HepG2 (cell line): ENCODE results near the gene SPRED2. TPM values are rescaled to one million over a fixed set of nuclear protein-coding genes. Genes with fewer than 3 reads are reported as not detected.
A peak's percentile ranks its signal among the peaks of the same experiment; 100 is the strongest.

Source experiments
- EP300 ChIP-seq, 3 experiments: sonication (generic) in 1 of 3; formaldehyde crosslinking in 1 of 3; IDR thresholded peaks; 2 replicates each; pipeline versions ENCODE4 v1.5.1 to v1.6.1; 2011 to 2020; ENCODE audit warnings: low read depth in 2 of 3, low read length in 2 of 3, borderline replicate concordance in 1 of 3, improper control_type of control experiment in 1 of 3, mild to moderate bottlenecking in 1 of 3, missing genetic modification reagents in 1 of 3, moderate library complexity in 1 of 3
- ERF ChIP-seq: IDR thresholded peaks from 2 replicates; pipeline ENCODE4 v1.6.1; 2018; ENCODE audit warnings: missing biosample characterization, missing genetic modification reagents
- ETV5 ChIP-seq: IDR thresholded peaks from 2 replicates; pipeline ENCODE4 v1.6.1; 2018; ENCODE audit warnings: missing biosample characterization, missing genetic modification reagents, inconsistent platforms, borderline replicate concordance
- GATAD2A ChIP-seq: IDR thresholded peaks from 2 replicates; pipeline ENCODE4 v1.6.1; 2016
- HMG20A ChIP-seq: IDR thresholded peaks from 2 replicates; pipeline ENCODE4 v1.6.1; 2016; ENCODE audit warnings: borderline replicate concordance
- MBD4 ChIP-seq: IDR thresholded peaks from 2 replicates; pipeline ENCODE4 v1.6.1; 2012; ENCODE audit warnings: low read length, inconsistent platforms, borderline replicate concordance
- MIXL1 ChIP-seq: IDR thresholded peaks from 2 replicates; pipeline ENCODE4 v1.6.1; 2016
- PITX1 ChIP-seq: sonication (generic); formaldehyde crosslinking; IDR thresholded peaks from 2 replicates; pipeline ENCODE4 v1.5.1; 2020; ENCODE audit warnings: mild to moderate bottlenecking, missing genetic modification reagents
- POLR2A ChIP-seq, 2 experiments: IDR thresholded peaks; 2 replicates each; pipeline ENCODE4 v1.6.1; 2011; ENCODE audit warnings: low read depth in 2 of 2, low read length in 2 of 2, mild to moderate bottlenecking in 1 of 2, moderate library complexity in 1 of 2; ENCODE audit not compliant: insufficient read depth in 1 of 2
- SIN3A ChIP-seq: IDR thresholded peaks from 2 replicates; pipeline ENCODE4 v1.6.1; 2011; ENCODE audit warnings: low read depth, mild to moderate bottlenecking, control low read depth, low read length, borderline replicate concordance
- SMARCE1 ChIP-seq: fragments of 450-650 bp; IDR thresholded peaks from 2 replicates; pipeline ENCODE4 v1.6.1; 2017; ENCODE audit warnings: borderline replicate concordance
- SNAPC2 ChIP-seq: sonication (generic); formaldehyde crosslinking; IDR thresholded peaks from 2 replicates; pipeline ENCODE4 v1.8.1; 2022; ENCODE audit warnings: mild to moderate bottlenecking, missing genetic modification reagents
- SSRP1 ChIP-seq: IDR thresholded peaks from 2 replicates; pipeline ENCODE4 v1.6.1; 2016; ENCODE audit warnings: control low read depth
- YEATS4 ChIP-seq: sonication (generic); formaldehyde crosslinking; IDR thresholded peaks from 2 replicates; pipeline ENCODE4 v1.4.0; 2020; ENCODE audit warnings: missing genetic modification reagents, borderline replicate concordance
- ZBTB20 ChIP-seq: sonication (generic); formaldehyde crosslinking; IDR thresholded peaks from 2 replicates; pipeline ENCODE4 v1.8.1; 2023; ENCODE audit warnings: missing genetic modification reagents, low read depth, mild to moderate bottlenecking, borderline replicate concordance
- ZBTB7B ChIP-seq: sonication (generic); formaldehyde crosslinking; IDR thresholded peaks from 2 replicates; pipeline ENCODE4 v1.4.0; 2020; ENCODE audit warnings: missing genetic modification reagents
- ZFP62 ChIP-seq: sonication (generic); formaldehyde crosslinking; IDR thresholded peaks from 2 replicates; pipeline ENCODE4 v1.4.0; 2020; ENCODE audit warnings: missing genetic modification reagents
- ZMYM4 ChIP-seq: sonication (generic); formaldehyde crosslinking; IDR thresholded peaks from 2 replicates; pipeline ENCODE4 v1.8.1; 2023; ENCODE audit warnings: mild to moderate bottlenecking, missing genetic modification reagents
- ZNF367 ChIP-seq: sonication (generic); formaldehyde crosslinking; IDR thresholded peaks from 2 replicates; pipeline ENCODE4 v1.4.0; 2020; ENCODE audit warnings: missing genetic modification reagents, borderline replicate concordance
- ZNF7 ChIP-seq: IDR thresholded peaks from 2 replicates; pipeline ENCODE4 v1.6.1; 2016; ENCODE audit warnings: missing biosample characterization, missing genetic modification reagents
- ZNF772 ChIP-seq: sonication (generic); formaldehyde crosslinking; IDR thresholded peaks from 2 replicates; pipeline ENCODE4 v1.5.0; 2020; ENCODE audit warnings: mild to moderate bottlenecking, missing genetic modification reagents
- ZNF883 ChIP-seq: sonication (generic); formaldehyde crosslinking; IDR thresholded peaks from 2 replicates; pipeline ENCODE4 v1.5.1; 2020; ENCODE audit warnings: mild to moderate bottlenecking, missing genetic modification reagents; ENCODE audit errors: not compliant biosample characterization
- polyA plus RNA-seq, 8 experiments: library from polyadenylated mRNA; depleted of rRNA in 3 of 8; stranded (reverse) in 7 of 8; unstranded in 1 of 8; fragments of >200 nt; fragmentation: Illumina TruSeq in 4 of 8; extraction: Trizol in 4 of 8; gene quantifications; 2 replicates each; pipeline versions ENCODE4 v1.2.1 to v1.2.3, GENCODE V29; 2011 to 2016; ENCODE audit warnings: low read depth in 4 of 8, missing spikeins in 1 of 8, mixed read lengths in 1 of 8; ENCODE audit not compliant: insufficient read depth in 1 of 8
- total RNA-seq, 5 experiments: library from RNA; depleted of rRNA; stranded (reverse); fragments of >200 nt; fragmentation: Illumina TruSeq; extraction: Trizol; gene quantifications; 2 replicates each; pipeline ENCODE4 v1.2.3, GENCODE V29; 2016; ENCODE audit warnings: low read depth in 1 of 5
- TF ChIP-seq, protein P1 (sequence below): sonication (generic); formaldehyde crosslinking; conservative IDR thresholded peaks from 2 replicates; pipeline ENCODE4 v1.4.0; 2020; ENCODE audit warnings: missing genetic modification reagents
- TF ChIP-seq, protein P2 (sequence below): IDR thresholded peaks from 2 replicates; pipeline ENCODE4 v1.6.1; 2016; ENCODE audit warnings: missing genetic modification reagents, missing compliant biosample characterization
- TF ChIP-seq, protein P3 (sequence below): sonication (generic); formaldehyde crosslinking; conservative IDR thresholded peaks from 2 replicates; pipeline ENCODE4 v1.4.0; 2020; ENCODE audit warnings: mild to moderate bottlenecking, missing genetic modification reagents, moderate library complexity

Gene SPRED2
- total and polyA plus RNA-seq, 2 of the 13 experiments (the other 11 are each of a cell fraction or from before 2014, with no cell fraction given): 13.0 to 37.0 TPM

DNA sequence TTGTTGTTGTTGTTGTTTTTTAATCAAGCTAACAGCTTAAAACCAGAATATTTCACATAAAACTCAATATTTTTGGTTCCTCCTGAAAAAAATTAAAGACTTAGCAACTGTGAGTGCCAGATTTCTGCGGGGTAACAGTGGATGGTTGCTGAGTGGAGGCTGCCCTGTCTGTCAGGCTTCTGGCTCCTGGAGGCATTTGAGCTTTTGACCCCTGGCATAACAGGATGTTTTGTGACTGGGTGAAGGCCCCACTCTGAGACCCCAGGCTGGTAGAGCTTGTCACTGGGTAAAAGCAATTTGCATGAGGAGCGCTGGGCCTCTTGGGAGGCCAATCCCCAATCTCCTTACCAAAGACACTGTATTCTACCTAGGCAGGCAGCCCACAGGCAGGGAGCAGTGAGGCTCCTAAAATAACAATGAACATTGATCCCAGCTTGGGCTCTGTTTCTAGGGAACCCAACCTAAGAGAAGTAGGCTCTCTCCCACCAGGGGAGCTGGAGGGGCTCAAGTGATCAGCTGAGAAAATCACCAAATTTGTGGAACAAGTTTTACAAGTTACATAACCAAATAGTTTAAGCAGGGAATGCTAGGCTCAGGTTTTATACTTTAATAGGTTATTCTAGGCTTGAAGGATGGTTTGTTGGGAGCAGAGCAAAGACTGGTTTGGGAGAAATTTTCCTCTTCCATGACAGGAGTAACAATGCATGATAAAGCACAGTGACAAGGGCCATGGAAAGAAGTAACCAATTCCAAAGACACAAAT, 5.9 kb upstream of the SPRED2 start (continued):
- TF ChIP-seq, protein P1, sequence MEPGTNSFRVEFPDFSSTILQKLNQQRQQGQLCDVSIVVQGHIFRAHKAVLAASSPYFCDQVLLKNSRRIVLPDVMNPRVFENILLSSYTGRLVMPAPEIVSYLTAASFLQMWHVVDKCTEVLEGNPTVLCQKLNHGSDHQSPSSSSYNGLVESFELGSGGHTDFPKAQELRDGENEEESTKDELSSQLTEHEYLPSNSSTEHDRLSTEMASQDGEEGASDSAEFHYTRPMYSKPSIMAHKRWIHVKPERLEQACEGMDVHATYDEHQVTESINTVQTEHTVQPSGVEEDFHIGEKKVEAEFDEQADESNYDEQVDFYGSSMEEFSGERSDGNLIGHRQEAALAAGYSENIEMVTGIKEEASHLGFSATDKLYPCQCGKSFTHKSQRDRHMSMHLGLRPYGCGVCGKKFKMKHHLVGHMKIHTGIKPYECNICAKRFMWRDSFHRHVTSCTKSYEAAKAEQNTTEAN (CRISPR knock-in tag): 0 out of 2 replicates have a peak, but pooled peaks have one; percentile 8
- no peak for TF ChIP-seq ZNF883
- TF ChIP-seq ZMYM4 (CRISPR knock-in tag): peak; percentile 56
- 0 out of 2 replicates have a peak, but pooled peaks have one; percentile 9 for TF ChIP-seq MIXL1 (CRISPR knock-in tag)
- TF ChIP-seq YEATS4: peak; percentile 18; the same call in 1 of the 2 replicates
- TF ChIP-seq ETV5 (CRISPR knock-in tag): peak; percentile 40; the same call in 1 of the 2 replicates
- TF ChIP-seq ZFP62 (CRISPR knock-in tag): no peak
- peak; percentile 50; the same call in 1 of the 2 replicates for TF ChIP-seq ZBTB20
- peak; percentile 68; the same call in 1 of the 2 replicates for TF ChIP-seq ERF (CRISPR knock-in tag)
- TF ChIP-seq EP300 (IDR thresholded peaks at IDR 0.05; ENCODE audit: low read depth in 2 of 2, low read length in 2 of 2): 0 out of 4 replicates have a peak, but pooled peaks of 1 of the 2 experiments have one; percentile 15
- no peak for TF ChIP-seq EP300 (CRISPR knock-in tag; IDR thresholded peaks at IDR 0.05; ENCODE audit: borderline replicate concordance)
- 0 out of 2 replicates have a peak, but pooled peaks have one; percentile 31 for TF ChIP-seq GATAD2A (CRISPR knock-in tag)
- TF ChIP-seq PITX1: peak; percentile 73; the same call in 1 of the 2 replicates
- TF ChIP-seq HMG20A (CRISPR knock-in tag): peak; percentile 27; the same call in 1 of the 2 replicates
- TF ChIP-seq ZNF772: peak; percentile 62; the same call in 1 of the 2 replicates
- TF ChIP-seq SNAPC2 (CRISPR knock-in tag): peak; percentile 99
- TF ChIP-seq, protein P2, sequence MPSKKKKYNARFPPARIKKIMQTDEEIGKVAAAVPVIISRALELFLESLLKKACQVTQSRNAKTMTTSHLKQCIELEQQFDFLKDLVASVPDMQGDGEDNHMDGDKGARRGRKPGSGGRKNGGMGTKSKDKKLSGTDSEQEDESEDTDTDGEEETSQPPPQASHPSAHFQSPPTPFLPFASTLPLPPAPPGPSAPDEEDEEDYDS (CRISPR knock-in tag): peak; percentile 63
- no peak for TF ChIP-seq SMARCE1
- peak; percentile 71; the same call in 1 of the 2 replicates for TF ChIP-seq SSRP1 (CRISPR knock-in tag)
- peak; percentile 64; the same call in 1 of the 2 replicates for TF ChIP-seq SIN3A
- no peak for TF ChIP-seq ZNF7 (CRISPR knock-in tag)
- TF ChIP-seq MBD4: 0 out of 2 replicates have a peak, but pooled peaks have one; percentile 52
- TF ChIP-seq, protein P3, sequence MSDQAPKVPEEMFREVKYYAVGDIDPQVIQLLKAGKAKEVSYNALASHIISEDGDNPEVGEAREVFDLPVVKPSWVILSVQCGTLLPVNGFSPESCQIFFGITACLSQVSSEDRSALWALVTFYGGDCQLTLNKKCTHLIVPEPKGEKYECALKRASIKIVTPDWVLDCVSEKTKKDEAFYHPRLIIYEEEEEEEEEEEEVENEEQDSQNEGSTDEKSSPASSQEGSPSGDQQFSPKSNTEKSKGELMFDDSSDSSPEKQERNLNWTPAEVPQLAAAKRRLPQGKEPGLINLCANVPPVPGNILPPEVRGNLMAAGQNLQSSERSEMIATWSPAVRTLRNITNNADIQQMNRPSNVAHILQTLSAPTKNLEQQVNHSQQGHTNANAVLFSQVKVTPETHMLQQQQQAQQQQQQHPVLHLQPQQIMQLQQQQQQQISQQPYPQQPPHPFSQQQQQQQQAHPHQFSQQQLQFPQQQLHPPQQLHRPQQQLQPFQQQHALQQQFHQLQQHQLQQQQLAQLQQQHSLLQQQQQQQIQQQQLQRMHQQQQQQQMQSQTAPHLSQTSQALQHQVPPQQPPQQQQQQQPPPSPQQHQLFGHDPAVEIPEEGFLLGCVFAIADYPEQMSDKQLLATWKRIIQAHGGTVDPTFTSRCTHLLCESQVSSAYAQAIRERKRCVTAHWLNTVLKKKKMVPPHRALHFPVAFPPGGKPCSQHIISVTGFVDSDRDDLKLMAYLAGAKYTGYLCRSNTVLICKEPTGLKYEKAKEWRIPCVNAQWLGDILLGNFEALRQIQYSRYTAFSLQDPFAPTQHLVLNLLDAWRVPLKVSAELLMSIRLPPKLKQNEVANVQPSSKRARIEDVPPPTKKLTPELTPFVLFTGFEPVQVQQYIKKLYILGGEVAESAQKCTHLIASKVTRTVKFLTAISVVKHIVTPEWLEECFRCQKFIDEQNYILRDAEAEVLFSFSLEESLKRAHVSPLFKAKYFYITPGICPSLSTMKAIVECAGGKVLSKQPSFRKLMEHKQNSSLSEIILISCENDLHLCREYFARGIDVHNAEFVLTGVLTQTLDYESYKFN (CRISPR knock-in tag): peak; percentile 63
- no peak for TF ChIP-seq ZNF367 (CRISPR knock-in tag)
- TF ChIP-seq POLR2A (IDR thresholded peaks at IDR 0.05; ENCODE audit: insufficient read depth in 1 of 2, low read depth in 2 of 2, low read length in 2 of 2): peak; percentile 45 to 74; a peak in 3 of 4 replicates
- TF ChIP-seq ZBTB7B (CRISPR knock-in tag): peak; percentile 64; the same call in 1 of the 2 replicates
- TF ChIP-seq, all 625 proteins: peak for 108
